Measurements from ENCODE around the gene LHX3. TPM values are rescaled to one million over a fixed set of nuclear protein-coding genes. Genes with fewer than 3 reads are reported as not detected.

LHX3 gene
- polyA plus RNA-seq, 2 of the 4 experiments (the other 2 are of a cell fraction), result 0.03 TPM; not detected in 1

- Histone ChIP-seq H3K9me3 (no peaks in the 10 kb centered on the region), H3K27ac (peak overlapping the region; percentile 64 to 82), H3K4me3 (no peak overlapping the region), H3K4me1 (peaks cover 18% of the 10 kb centered on the region), H3K4me2 (peak overlapping the region; percentile 76)
- DNase-seq (ENCODE audit: low read depth in 1 of 2, low spot score in 1 of 2) (peak; percentile 68 to 71), FAIRE-seq (no peak), ATAC-seq (peak; percentile 48 to 65; a peak in 4 of 6 replicates)
- POLR2A ChIA-PET, result no interaction called here
- CTCF ChIA-PET, result interaction anchor here (0.7 to 6.4 kb wide), 11 partner anchors 10 to 261 kb away, joined by 3 to 61 read pairs (median 4); no protein-coding TSS in a partner anchor
- WGBS (ENCODE audit: missing lambda C conversion rate), result 31% methylated on average over 17 of the region's 18 CpGs
- no peak for TF ChIP-seq MAZ (IDR thresholded peaks at IDR 0.05; ENCODE audit: borderline replicate concordance, low read depth, low read length)
- TF ChIP-seq MAX (IDR thresholded peaks at IDR 0.05), result peak; percentile 65
- TF ChIP-seq RCOR1 (IDR thresholded peaks at IDR 0.05; ENCODE audit: low read depth, low read length), result no peak
- no peak for TF ChIP-seq CTCF (IDR thresholded peaks at IDR 0.05)
- TF ChIP-seq HES2 (IDR thresholded peaks at IDR 0.05), result no peak
- TF ChIP-seq HEYL (CRISPR knock-in tag; IDR thresholded peaks at IDR 0.05), result no peak
- no peak for TF ChIP-seq RNF2 (IDR thresholded peaks at IDR 0.05; ENCODE audit: borderline replicate concordance, low read depth)
- no peak for TF ChIP-seq SREBF2 (IDR thresholded peaks at IDR 0.05)
- no peak for TF ChIP-seq PBX3 (IDR thresholded peaks at IDR 0.05)
- TF ChIP-seq EP300 (IDR thresholded peaks at IDR 0.05), result no peak
- TF ChIP-seq HOXB13 (CRISPR knock-in tag; IDR thresholded peaks at IDR 0.05; ENCODE audit: low read depth), result 0 out of 2 replicates have a peak, but pooled peaks have one; percentile 31
- TF ChIP-seq RFX5 (IDR thresholded peaks at IDR 0.05), result no peak
- TF ChIP-seq NPAS2 (CRISPR knock-in tag; IDR thresholded peaks at IDR 0.05; ENCODE audit: borderline replicate concordance), result no peak
- peak; percentile 23 for TF ChIP-seq MAFK (IDR thresholded peaks at IDR 0.05; ENCODE audit: partially characterized antibody)
- TF ChIP-seq TP53 (CRISPR knock-in tag; IDR thresholded peaks at IDR 0.05), result no peak
- no peak for TF ChIP-seq HOXA7 (CRISPR knock-in tag; IDR thresholded peaks at IDR 0.05)
- TF ChIP-seq NR3C1 (IDR thresholded peaks at IDR 0.05), result no peak
- no peak for TF ChIP-seq BHLHE40 (IDR thresholded peaks at IDR 0.05; ENCODE audit: low read depth, low read length)
- no peak for TF ChIP-seq HDAC2 (IDR thresholded peaks at IDR 0.05)
- no peak for TF ChIP-seq POLR2A (IDR thresholded peaks at IDR 0.05; ENCODE audit: low read length)
- TF ChIP-seq CBX8 (IDR thresholded peaks at IDR 0.05), result no peak
- no peak for TF ChIP-seq FOSB (CRISPR knock-in tag; IDR thresholded peaks at IDR 0.05)
- TF ChIP-seq FOXS1 (CRISPR knock-in tag; IDR thresholded peaks at IDR 0.05), result no peak
- TF ChIP-seq HOXB5 (CRISPR knock-in tag; IDR thresholded peaks at IDR 0.05), result no peak
- TF ChIP-seq ELK1 (IDR thresholded peaks at IDR 0.05; ENCODE audit: low read depth, low read length), result no peak
- TF ChIP-seq ZFP36 (IDR thresholded peaks at IDR 0.05; ENCODE audit: borderline replicate concordance, partially characterized antibody), result no peak
- no peak for TF ChIP-seq KDM5A (IDR thresholded peaks at IDR 0.05)
- no peak for TF ChIP-seq ZNF302 (CRISPR knock-in tag; IDR thresholded peaks at IDR 0.05)
- TF ChIP-seq FOSL2 (IDR thresholded peaks at IDR 0.05), result no peak
- TF ChIP-seq FOSL2 (CRISPR knock-in tag; IDR thresholded peaks at IDR 0.05), result peak; percentile 65
- no peak for TF ChIP-seq TFCP2L1 (CRISPR knock-in tag; IDR thresholded peaks at IDR 0.05)
- no peak for TF ChIP-seq JUNB (IDR thresholded peaks at IDR 0.05)
- no peak for TF ChIP-seq BCL3 (IDR thresholded peaks at IDR 0.05)
- TF ChIP-seq HMGXB4 (CRISPR knock-in tag; IDR thresholded peaks at IDR 0.05; ENCODE audit: borderline replicate concordance), result no peak
- no peak for TF ChIP-seq ESRRA (IDR thresholded peaks at IDR 0.05; ENCODE audit: borderline replicate concordance, low read length)
These were observed 23.4 kb upstream of the LHX3 start for GRCh38 chr9:136228107-136228875.
